KMS-11 (cell line): Measurements from ENCODE around the gene LRBA.
A peak's percentile ranks its signal among the peaks of the same experiment; 100 is the strongest.
"Not testable (repeated sequence)": the region's sequence is repeated elsewhere in the genome, so short reads cannot be mapped to it uniquely, and the experiment has no call there.

Experiments
- H2AFZ ChIP-seq: fragments of 200-600 bp; sonication (generic); 2 replicates; pipeline ENCODE4 v1.6.1; 2016; ENCODE audit warnings: antibody characterized with exemption, mixed run types, low read depth
- H3K27ac ChIP-seq: fragments of 200-600 bp; sonication (generic); 2 replicates; pipeline ENCODE4 v1.6.1; 2016; ENCODE audit warnings: mild to moderate bottlenecking, mixed run types
- H3K27me3 ChIP-seq: fragments of 200-600 bp; sonication (generic); 2 replicates; pipeline ENCODE4 v1.6.1; 2017; ENCODE audit warnings: mild to moderate bottlenecking, low read depth, mixed run types, moderate library complexity; ENCODE audit not compliant: insufficient read depth
- H3K36me3 ChIP-seq: fragments of 200-600 bp; sonication (generic); 2 replicates; pipeline ENCODE4 v1.6.1; 2017; ENCODE audit warnings: mild to moderate bottlenecking, mixed run types; ENCODE audit not compliant: insufficient read depth
- H3K4me1 ChIP-seq: fragments of 200-600 bp; sonication (generic); 2 replicates; pipeline ENCODE4 v1.6.1; 2016; ENCODE audit warnings: mild to moderate bottlenecking, low read depth, mixed run types; ENCODE audit not compliant: poor library complexity, severe bottlenecking
- H3K4me2 ChIP-seq: fragments of 200-600 bp; sonication (generic); 2 replicates; pipeline ENCODE4 v1.7.0; 2016; ENCODE audit warnings: mild to moderate bottlenecking, mixed run types
- H3K4me3 ChIP-seq: fragments of 200-600 bp; sonication (generic); IDR thresholded peaks from 2 replicates; pipeline ENCODE4 v1.6.1; 2017; ENCODE audit warnings: low read depth, low read length, mixed read lengths; ENCODE audit not compliant: insufficient read depth
- H3K79me2 ChIP-seq: fragments of 200-600 bp; sonication (generic); 2 replicates; pipeline ENCODE4 v1.6.1; 2016; ENCODE audit warnings: low read depth, mixed run types; ENCODE audit not compliant: insufficient read depth
- H3K9ac ChIP-seq: fragments of 200-600 bp; sonication (generic); 2 replicates; pipeline ENCODE4 v1.6.1; 2016; ENCODE audit warnings: mild to moderate bottlenecking, mixed run types
- H4K20me1 ChIP-seq: fragments of 200-600 bp; sonication (generic); 2 replicates; pipeline ENCODE4 v1.6.1; 2016; ENCODE audit warnings: mild to moderate bottlenecking, mixed run types; ENCODE audit not compliant: insufficient read depth
- TF ChIP-seq, protein P1 (sequence below): fragments of 200-600 bp; sonication (generic); conservative IDR thresholded peaks from 2 replicates; pipeline ENCODE4 v1.6.1; 2017; ENCODE audit warnings: low read depth, mild to moderate bottlenecking, antibody characterized with exemption, low read length, moderate library complexity, mixed read lengths

Gene LRBA

DNA sequence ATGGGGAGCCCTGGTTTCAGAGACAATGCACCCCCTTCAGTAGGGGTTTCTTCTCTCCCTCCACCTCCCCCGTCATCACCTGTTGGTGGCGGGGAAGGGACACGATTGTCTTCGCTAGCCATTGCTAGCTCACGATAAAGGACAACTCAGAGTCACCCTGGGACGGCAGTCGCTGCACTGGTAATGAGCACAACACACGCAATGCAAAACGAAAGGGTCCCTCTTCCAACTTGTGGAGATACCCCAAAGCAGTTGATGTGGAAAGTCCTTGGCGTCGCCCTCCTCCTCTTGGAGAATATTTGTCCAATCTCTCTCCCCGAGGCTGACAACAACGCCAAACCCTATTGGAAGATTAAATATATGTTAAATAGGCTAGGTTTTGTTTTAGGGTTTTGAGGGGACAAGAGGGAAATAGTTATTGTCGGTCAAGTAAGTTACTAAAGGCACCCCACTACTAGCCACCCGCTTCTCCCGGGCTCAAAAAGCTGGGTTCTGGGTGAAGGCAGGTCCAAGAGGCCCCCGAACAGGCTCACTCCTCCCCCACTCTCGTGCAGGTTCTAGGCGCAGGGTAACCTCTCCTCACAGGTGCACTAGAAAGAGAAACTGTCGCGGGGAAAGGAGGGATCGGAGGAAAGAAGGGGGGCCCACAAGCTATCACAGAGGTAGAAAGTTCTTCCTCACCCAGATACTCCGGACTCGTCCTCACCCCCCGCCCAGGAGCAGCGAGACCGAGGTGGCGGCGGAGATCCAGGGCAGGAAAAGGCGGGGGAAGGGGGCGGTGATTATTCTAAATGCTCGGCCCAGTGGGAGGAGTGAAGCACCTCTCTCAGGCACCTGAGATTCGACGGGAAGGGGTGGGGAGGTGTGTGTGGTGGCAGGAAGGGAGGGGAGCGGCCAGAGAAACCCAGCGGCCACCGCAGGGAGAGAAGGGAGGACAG lies at the start of gene LRBA:
Gene LRBA (minus strand): TSS at position 764 of the 938 bp plus-strand sequence. CDS start 642 bp downstream, at position 122.
- TF ChIP-seq, protein P1, sequence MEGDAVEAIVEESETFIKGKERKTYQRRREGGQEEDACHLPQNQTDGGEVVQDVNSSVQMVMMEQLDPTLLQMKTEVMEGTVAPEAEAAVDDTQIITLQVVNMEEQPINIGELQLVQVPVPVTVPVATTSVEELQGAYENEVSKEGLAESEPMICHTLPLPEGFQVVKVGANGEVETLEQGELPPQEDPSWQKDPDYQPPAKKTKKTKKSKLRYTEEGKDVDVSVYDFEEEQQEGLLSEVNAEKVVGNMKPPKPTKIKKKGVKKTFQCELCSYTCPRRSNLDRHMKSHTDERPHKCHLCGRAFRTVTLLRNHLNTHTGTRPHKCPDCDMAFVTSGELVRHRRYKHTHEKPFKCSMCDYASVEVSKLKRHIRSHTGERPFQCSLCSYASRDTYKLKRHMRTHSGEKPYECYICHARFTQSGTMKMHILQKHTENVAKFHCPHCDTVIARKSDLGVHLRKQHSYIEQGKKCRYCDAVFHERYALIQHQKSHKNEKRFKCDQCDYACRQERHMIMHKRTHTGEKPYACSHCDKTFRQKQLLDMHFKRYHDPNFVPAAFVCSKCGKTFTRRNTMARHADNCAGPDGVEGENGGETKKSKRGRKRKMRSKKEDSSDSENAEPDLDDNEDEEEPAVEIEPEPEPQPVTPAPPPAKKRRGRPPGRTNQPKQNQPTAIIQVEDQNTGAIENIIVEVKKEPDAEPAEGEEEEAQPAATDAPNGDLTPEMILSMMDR: no peak
- H2AFZ ChIP-seq: peak within 1 kb of the TSS; percentile 98
- H3K9ac ChIP-seq: peak within 1 kb of the TSS; percentile 96
- H4K20me1 ChIP-seq: no peaks in the 10 kb centered on the region
- peaks cover 21% of the 10 kb centered on the region; the same call in 1 of the 2 replicates for H3K79me2 ChIP-seq
- peak within 1 kb of the TSS; percentile 89 for H3K4me2 ChIP-seq
- H3K36me3 ChIP-seq: no peaks in the 10 kb centered on the region
- H3K4me3 ChIP-seq: peak within 1 kb of the TSS; percentile 74
- H3K4me1 ChIP-seq: peaks cover 29% of the 10 kb centered on the region
- peak within 1 kb of the TSS; percentile 91 for H3K27ac ChIP-seq
- no peaks in the 10 kb centered on the region for H3K27me3 ChIP-seq

GRCh38 chr4:151063143-151063542 lies 48.1 kb upstream of the LRBA start:
- H3K4me3 ChIP-seq, H4K20me1 ChIP-seq, H3K27me3 ChIP-seq, H2AFZ ChIP-seq, H3K9ac ChIP-seq, H3K4me2 ChIP-seq, H3K36me3 ChIP-seq, H3K4me1 ChIP-seq, H3K79me2 ChIP-seq, H3K27ac ChIP-seq: not testable (repeated sequence)

GRCh38 chr4:151055539-151055938 lies 40.5 kb upstream of the LRBA start:
- Histone ChIP-seq H3K27ac (no peak overlapping the region), H2AFZ (no peak overlapping the region), H3K36me3 (no peaks in the 10 kb centered on the region), H3K27me3 (no peaks in the 10 kb centered on the region), H3K4me1 (no peaks in the 10 kb centered on the region), H3K79me2 (no peaks in the 10 kb centered on the region), H3K9ac (no peak overlapping the region), H4K20me1 (no peaks in the 10 kb centered on the region), H3K4me2 (no peak overlapping the region), H3K4me3 (no peak overlapping the region)
- TF ChIP-seq, protein P1: no peak

- TF ChIP-seq, protein P1: no peak
- H3K27ac ChIP-seq: no peak overlapping the region
- H4K20me1 ChIP-seq: no peaks in the 10 kb centered on the region
- H3K36me3 ChIP-seq: no peaks in the 10 kb centered on the region
- H3K4me3 ChIP-seq: no peak overlapping the region
- no peak overlapping the region for H2AFZ ChIP-seq
- H3K27me3 ChIP-seq: no peaks in the 10 kb centered on the region
- H3K9ac ChIP-seq: no peak overlapping the region
- H3K4me1 ChIP-seq: no peaks in the 10 kb centered on the region
- no peaks in the 10 kb centered on the region for H3K79me2 ChIP-seq
- no peak overlapping the region for H3K4me2 ChIP-seq
Observed at GRCh38 chr4:151052785-151053184, 37.7 kb upstream of the LRBA start.

DNA sequence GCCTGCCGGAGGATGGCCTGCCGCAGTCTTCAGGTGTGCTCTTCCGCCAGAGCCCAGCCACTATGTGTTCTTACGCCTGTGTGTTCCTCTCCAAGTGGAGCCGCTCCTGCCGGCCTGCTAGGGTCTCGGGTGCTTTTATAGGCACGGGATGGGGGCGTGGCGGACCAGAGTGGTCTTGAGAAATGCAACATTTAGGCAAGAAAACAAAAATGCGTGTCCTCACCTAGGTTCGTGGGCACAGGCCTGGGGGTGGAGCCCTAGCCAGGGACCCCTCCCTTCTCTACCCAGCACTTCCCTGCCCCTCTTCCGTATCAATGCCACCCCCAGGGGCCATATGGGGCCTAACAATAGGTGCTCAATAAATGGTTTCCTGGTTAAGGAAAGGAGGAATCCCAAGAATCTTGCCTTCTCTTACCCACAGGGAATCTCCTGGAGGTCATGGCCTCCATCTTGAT lies 34.4 kb upstream of the LRBA start:
- Histone ChIP-seq H3K27me3 (no peaks in the 10 kb centered on the region), H3K4me3 (no peak overlapping the region), H3K9ac (no peak overlapping the region), H3K4me1 (no peaks in the 10 kb centered on the region), H4K20me1 (no peaks in the 10 kb centered on the region), H3K4me2 (no peak overlapping the region), H2AFZ (no peak overlapping the region), H3K79me2 (no peaks in the 10 kb centered on the region), H3K27ac (no peak overlapping the region), H3K36me3 (no peaks in the 10 kb centered on the region)
- TF ChIP-seq, protein P1: no peak
